SK-N-MC (cell line): ENCODE measurements around the gene WDFY3.

Experiments
- DNase-seq: peaks from one replicate; pipeline ENCODE4 v3.0.0-alpha.2; 2011; ENCODE audit warnings: low read depth, low spot score
- H3K27ac ChIP-seq: fragments of 200-600 bp; sonication (generic); 2 replicates; pipeline ENCODE4 v1.5.1; 2016; ENCODE audit warnings: mixed run types
- H3K36me3 ChIP-seq: fragments of 200-600 bp; sonication (generic); 2 replicates; pipeline ENCODE4 v1.6.1; 2017; ENCODE audit warnings: antibody characterized with exemption, low read length, mixed read lengths; ENCODE audit not compliant: insufficient read depth
- H3K4me3 ChIP-seq: fragments of 200-600 bp; sonication (generic); 2 replicates; pipeline ENCODE4 v1.5.1; 2016
- H3K9ac ChIP-seq: fragments of 200-600 bp; sonication (generic); 2 replicates; pipeline ENCODE4 v1.8.0; 2017; ENCODE audit warnings: mixed run types, mixed read lengths; ENCODE audit not compliant: insufficient read length
- H3K9me3 ChIP-seq: fragments of 200-600 bp; sonication (generic); 2 replicates; pipeline ENCODE4 v1.6.1; 2017; ENCODE audit warnings: low read depth, mild to moderate bottlenecking, antibody characterized with exemption, low read length, moderate library complexity, mixed read lengths
- EZH2 ChIP-seq: fragments of 200-600 bp; sonication (generic); IDR thresholded peaks from one replicate; pipeline ENCODE4 v1.6.1; 2017; ENCODE audit warnings: antibody characterized with exemption
- FOXP2 ChIP-seq: optimal IDR thresholded peaks from 2 replicates; pipeline ENCODE3; 2011; ENCODE audit warnings: mild to moderate bottlenecking, moderate library complexity; ENCODE audit not compliant: insufficient read depth; ENCODE audit errors: extremely low read length, control extremely low read depth
- POLR2AphosphoS5 ChIP-seq: IDR thresholded peaks from 2 replicates; pipeline ENCODE4 v1.6.1; 2012; ENCODE audit warnings: mild to moderate bottlenecking, low read depth, low read length, borderline replicate concordance

The WDFY3 gene

DNA sequence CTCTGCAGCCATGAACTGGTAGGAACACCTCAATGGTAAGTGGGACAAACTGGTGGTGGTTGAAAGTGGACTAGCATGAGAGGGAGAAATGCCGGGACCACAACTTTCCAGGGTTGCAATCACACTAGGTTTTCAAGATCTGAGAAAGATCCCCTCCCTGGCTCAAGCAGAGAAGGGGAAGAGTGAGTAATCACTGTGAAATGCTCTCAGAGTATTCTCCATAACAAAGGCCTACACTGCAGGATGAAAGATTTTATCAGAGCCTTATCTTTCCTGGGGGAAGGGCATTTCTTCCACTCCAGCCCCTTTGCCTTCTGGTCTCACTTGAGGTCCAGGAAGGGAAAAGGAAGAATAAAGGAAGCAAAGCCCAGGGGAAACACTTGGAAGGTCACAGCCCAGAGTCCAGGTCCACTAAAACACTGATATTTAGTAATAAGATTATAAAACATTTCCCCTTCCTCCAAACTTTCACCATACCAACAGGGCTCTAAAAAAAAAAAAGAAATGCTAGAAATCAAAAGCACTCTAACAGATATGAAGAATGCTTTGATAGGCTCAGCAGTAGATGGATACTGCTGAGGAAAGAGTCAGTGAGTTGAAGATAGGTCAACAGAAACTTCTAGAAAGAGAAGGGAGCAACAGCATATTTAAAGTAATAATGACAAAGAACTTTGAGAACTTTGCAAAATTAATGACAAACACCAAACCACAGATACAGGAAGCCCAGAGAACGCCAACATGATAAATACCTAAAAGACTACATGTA lies 95.9 kb downstream of the WDFY3 start:
- H3K9ac ChIP-seq: no peak overlapping the region
- no peaks in the 10 kb centered on the region for H3K9me3 ChIP-seq
- DNase-seq: no peak
- peak overlapping the region; percentile 7; the same call in 1 of the 2 replicates for H3K4me3 ChIP-seq
- no peaks in the 10 kb centered on the region for H3K36me3 ChIP-seq
- TF ChIP-seq POLR2AphosphoS5: no peak
- no peak for TF ChIP-seq FOXP2
- TF ChIP-seq EZH2: no peak
- H3K27ac ChIP-seq: peak overlapping the region; percentile 64

DNA sequence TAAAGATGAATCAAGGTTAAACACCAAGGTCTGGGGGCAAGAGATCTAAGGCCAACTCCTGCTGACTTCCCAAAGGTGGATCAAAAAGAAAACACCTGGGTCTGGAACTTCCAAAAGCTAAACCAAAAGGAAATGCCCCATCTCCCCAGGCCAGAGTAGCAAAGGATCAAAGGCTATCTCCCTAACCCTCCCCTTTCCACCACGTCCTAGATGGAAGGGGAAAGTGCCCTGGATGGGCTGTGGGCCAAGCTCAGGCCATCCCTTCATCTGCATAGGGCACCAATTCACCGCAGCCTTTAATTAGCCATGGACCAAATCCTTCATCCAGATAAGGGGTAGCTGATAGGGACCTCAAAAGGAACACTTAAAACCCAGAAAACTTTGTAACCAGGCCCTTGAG lies 100.2 kb downstream of the WDFY3 start:
- H3K36me3 ChIP-seq: no peaks in the 10 kb centered on the region
- H3K9ac ChIP-seq: no peak overlapping the region
- H3K4me3 ChIP-seq: no peak overlapping the region
- H3K9me3 ChIP-seq: no peaks in the 10 kb centered on the region
- no peak overlapping the region for H3K27ac ChIP-seq
- no peak for DNase-seq
- TF ChIP-seq FOXP2: no peak
- TF ChIP-seq EZH2: no peak
- no peak for TF ChIP-seq POLR2AphosphoS5

DNA sequence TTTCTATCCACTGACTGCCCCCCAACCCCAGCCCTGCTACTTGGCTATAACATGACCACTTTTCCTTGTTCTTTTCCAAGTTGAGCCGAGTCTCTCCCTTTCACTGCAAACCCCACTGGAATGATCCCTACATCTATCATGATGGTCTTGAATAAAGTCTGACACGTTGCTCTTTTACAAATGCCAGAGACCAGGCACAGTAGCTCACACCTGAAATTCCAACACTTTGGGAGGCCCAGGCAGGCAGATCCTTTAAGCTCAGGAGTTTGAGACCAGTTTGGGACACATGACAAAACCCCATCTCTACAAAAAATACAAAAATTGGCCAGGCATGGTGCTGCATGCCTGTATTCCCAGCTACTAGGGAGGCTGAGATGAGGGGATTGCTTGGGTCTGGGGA lies 100.9 kb downstream of the WDFY3 start:
- DNase-seq: no peak
- H3K36me3 ChIP-seq: no peaks in the 10 kb centered on the region
- no peak overlapping the region for H3K27ac ChIP-seq
- H3K4me3 ChIP-seq: no peak overlapping the region
- no peak for TF ChIP-seq EZH2
- no peak for TF ChIP-seq POLR2AphosphoS5
- no peak for TF ChIP-seq FOXP2
- no peak overlapping the region for H3K9ac ChIP-seq
- no peaks in the 10 kb centered on the region for H3K9me3 ChIP-seq

DNA sequence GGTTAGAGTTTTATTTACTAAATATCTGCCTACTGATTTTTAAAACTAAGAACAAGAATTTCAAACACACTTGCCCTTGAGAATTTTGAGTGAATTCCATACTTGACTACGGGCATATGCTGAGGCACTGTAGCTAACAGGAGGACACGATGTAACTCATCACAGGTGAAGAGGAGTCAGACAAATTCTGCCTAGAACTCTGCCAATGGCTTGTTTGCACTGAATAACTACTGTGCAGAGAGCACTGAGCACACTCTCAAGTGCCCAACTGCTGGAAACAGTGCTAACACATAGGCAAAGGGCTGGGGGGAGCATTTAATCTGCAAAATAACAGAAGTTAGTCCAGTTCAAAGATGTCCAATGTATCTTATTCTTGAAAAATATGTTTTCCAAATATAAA lies 104.4 kb downstream of the WDFY3 start:
- Histone ChIP-seq H3K27ac (no peak overlapping the region), H3K9me3 (no peaks in the 10 kb centered on the region), H3K36me3 (peaks cover 7% of the 10 kb centered on the region), H3K4me3 (no peak overlapping the region), H3K9ac (no peak overlapping the region)
- DNase-seq: no peak
- TF ChIP-seq FOXP2 (no peak), POLR2AphosphoS5 (no peak), EZH2 (no peak)

DNA sequence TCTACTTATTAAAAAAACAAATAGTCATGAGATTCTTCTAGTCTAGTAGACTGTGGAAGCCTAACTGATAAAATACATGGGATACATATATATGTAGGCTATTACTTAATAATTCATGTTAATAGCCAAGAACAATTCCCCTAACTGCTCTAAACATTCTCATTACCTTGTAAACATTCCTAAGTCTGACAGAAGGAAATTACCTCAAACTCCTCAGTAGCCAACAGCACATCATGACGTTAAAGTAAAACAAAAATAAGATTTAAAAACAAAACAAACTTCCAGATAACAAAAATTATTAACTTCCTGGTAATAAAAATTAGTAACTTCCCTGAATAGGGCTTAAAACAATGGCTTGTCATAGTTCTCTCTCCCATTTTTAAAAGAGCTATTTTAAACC lies 109.2 kb downstream of the WDFY3 start:
- Histone ChIP-seq H3K36me3 (peaks cover 7% of the 10 kb centered on the region), H3K4me3 (no peak overlapping the region), H3K9me3 (no peaks in the 10 kb centered on the region), H3K27ac (no peak overlapping the region), H3K9ac (no peak overlapping the region)
- TF ChIP-seq POLR2AphosphoS5: no peak
- TF ChIP-seq EZH2: no peak
- TF ChIP-seq FOXP2: no peak
- DNase-seq: no peak

DNA sequence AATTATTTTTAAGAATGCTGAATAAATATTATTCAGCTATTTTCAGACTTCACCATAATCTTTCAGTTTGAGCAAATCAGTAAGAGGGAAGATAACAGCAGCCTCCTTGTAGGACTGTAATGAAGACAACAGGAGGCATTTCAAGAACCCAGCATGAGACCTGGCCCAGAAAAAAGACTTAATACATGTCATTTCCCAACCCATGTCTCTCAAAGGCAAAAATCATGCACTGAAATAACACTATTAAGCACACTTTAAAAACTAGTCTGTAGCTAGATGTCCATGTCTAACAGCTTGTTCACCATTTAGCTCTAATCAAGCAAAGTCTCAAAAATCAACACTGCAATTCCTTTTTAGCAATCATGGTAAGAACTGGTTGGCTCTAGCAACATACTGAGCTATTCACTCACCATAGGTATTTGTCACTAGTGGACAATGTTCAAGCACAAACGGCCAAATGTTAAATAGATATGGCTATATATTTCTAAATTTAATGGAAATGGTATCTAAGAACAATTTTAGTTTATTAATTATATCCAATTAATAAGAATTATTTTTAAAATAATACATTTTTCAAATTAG lies 109.9 kb downstream of the WDFY3 start:
- Histone ChIP-seq H3K9me3 (no peaks in the 10 kb centered on the region), H3K9ac (no peak overlapping the region), H3K27ac (peak overlapping the region; percentile 40; the same call in 1 of the 2 replicates), H3K4me3 (peak overlapping the region; percentile 9; the same call in 1 of the 2 replicates), H3K36me3 (peaks cover 7% of the 10 kb centered on the region)
- no peak for DNase-seq
- TF ChIP-seq FOXP2 (no peak), EZH2 (no peak), POLR2AphosphoS5 (no peak)

DNA sequence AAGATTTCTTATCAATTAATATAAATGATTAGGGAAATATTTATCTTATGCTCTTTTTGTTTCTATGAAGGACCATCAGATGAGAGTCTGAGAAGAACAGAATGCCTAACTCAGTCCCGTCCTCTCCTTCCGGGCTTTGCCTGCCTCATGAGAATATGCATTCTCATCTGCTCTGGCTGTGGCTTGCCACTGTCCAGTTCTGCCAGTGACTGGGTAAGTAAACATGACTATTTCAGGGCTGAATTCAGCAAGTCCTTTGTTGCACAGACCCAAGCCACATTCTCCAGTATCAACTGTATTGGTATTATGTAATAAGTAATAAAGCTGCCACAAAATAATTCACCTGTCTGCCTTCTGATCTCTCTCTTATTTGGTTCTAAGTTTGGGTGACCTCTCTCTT lies 110.7 kb downstream of the WDFY3 start:
- no peak for TF ChIP-seq EZH2
- TF ChIP-seq POLR2AphosphoS5: no peak
- TF ChIP-seq FOXP2: no peak
- H3K9me3 ChIP-seq: no peaks in the 10 kb centered on the region
- no peak for DNase-seq
- H3K4me3 ChIP-seq: no peak overlapping the region
- H3K9ac ChIP-seq: no peak overlapping the region
- H3K27ac ChIP-seq: no peak overlapping the region
- peaks cover 7% of the 10 kb centered on the region for H3K36me3 ChIP-seq

DNA sequence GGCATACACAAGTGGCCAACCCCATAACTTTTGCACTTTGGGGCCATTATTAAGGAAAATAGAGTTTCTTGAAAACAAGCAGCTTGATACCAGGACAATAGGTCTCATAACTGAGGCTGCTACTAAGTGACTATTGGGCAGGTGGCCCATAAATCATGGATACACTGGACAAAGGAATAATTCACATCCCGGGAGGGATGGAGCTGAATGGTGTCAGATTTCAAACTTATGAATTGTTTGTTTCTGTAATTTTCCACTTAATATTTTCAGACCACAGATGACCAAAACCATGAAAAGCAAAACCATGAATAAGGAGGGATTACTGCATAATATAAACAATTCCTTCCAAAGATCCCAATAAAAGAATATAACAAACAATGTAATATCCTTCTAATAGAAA lies 114.4 kb downstream of the WDFY3 start:
- DNase-seq: no peak
- no peaks in the 10 kb centered on the region for H3K9me3 ChIP-seq
- peaks cover 21% of the 10 kb centered on the region for H3K36me3 ChIP-seq
- TF ChIP-seq POLR2AphosphoS5 (no peak), FOXP2 (no peak), EZH2 (no peak)
- no peak overlapping the region for H3K27ac ChIP-seq
- no peak overlapping the region for H3K4me3 ChIP-seq
- no peak overlapping the region for H3K9ac ChIP-seq

DNA sequence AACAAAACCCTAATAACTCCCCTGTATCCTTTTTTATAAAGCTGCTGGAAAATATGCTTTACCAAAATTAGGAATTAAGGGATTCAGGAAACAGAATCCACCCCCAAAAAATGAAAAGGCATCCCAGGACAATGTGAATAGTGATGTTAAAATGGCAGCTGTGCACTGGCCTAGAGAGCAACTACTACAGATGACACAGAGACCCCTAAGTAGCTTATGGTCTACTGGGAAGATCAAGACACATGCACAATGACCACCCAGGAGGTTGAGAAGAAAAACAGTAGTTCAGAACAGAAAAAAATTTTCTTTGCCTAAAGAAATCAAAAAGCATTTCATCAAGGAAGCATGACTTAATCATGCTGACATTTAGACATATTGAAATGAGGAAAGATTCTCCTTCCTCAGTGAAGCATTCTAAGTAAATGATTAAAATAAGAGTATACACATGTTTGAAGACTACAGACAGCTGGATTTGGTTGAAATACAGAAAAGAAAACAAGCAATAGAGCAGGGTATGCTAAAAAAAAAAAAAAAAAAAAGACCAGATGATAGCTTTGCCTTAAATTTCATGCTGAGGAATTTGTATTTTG lies 117.3 kb downstream of the WDFY3 start:
- TF ChIP-seq POLR2AphosphoS5: no peak
- TF ChIP-seq EZH2: no peak
- TF ChIP-seq FOXP2: no peak
- H3K27ac ChIP-seq: peak overlapping the region; percentile 15; the same call in 1 of the 2 replicates
- peaks cover 29% of the 10 kb centered on the region for H3K36me3 ChIP-seq
- H3K9me3 ChIP-seq: no peaks in the 10 kb centered on the region
- H3K9ac ChIP-seq: no peak overlapping the region
- H3K4me3 ChIP-seq: no peak overlapping the region
- DNase-seq: no peak
